ENCODE measurements around the gene NELL1.

Gene NELL1

GRCh38 chr11:20723366-20723765 is 54.0 kb downstream of the NELL1 start:
- no peak for DNase-seq (ENCODE audit: extremely low spot score)
- ChIA-PET POLR2A (no interaction called here), CTCF (no interaction called here)
- TF ChIP-seq PKNOX1 (IDR thresholded peaks at IDR 0.05) = no peak
- no peak for TF ChIP-seq CTBP1 (IDR thresholded peaks at IDR 0.05; ENCODE audit: borderline replicate concordance)
- no peak for TF ChIP-seq NFRKB (IDR thresholded peaks at IDR 0.05)
- no peak for TF ChIP-seq SUZ12 (IDR thresholded peaks at IDR 0.05)
- TF ChIP-seq FOXK2 (IDR thresholded peaks at IDR 0.05) = no peak
- TF ChIP-seq FOXA1 (IDR thresholded peaks at IDR 0.05) = no peak
- TF ChIP-seq FOXM1 (IDR thresholded peaks at IDR 0.05; ENCODE audit: borderline replicate concordance) = no peak
- no peak for TF ChIP-seq SP1 (IDR thresholded peaks at IDR 0.05)
- TF ChIP-seq LEF1 (IDR thresholded peaks at IDR 0.05; ENCODE audit: borderline replicate concordance) = no peak
- no peak for TF ChIP-seq L3MBTL2 (conservative IDR thresholded peaks at IDR 0.05)
- TF ChIP-seq ELF4 (IDR thresholded peaks at IDR 0.05) = no peak
- TF ChIP-seq ZNF384 (IDR thresholded peaks at IDR 0.05) = no peak

- CTCF ChIA-PET = no interaction called here
- no peak for TF ChIP-seq ELF4 (IDR thresholded peaks at IDR 0.05)
- no peak for TF ChIP-seq ARNT (IDR thresholded peaks at IDR 0.05)
- TF ChIP-seq TARDBP (IDR thresholded peaks at IDR 0.05) = no peak
- no peak for DNase-seq (ENCODE audit: extremely low spot score)
- POLR2A ChIA-PET = no interaction called here
Observed at GRCh38 chr11:20729597-20730105, 60.3 kb downstream of the NELL1 start.

- POLR2A ChIA-PET = no interaction called here
- CTCF ChIA-PET = no interaction called here
- TF ChIP-seq FOXA1 (IDR thresholded peaks at IDR 0.05) = no peak
- no peak for TF ChIP-seq L3MBTL2 (conservative IDR thresholded peaks at IDR 0.05)
- no peak for TF ChIP-seq BHLHE40 (IDR thresholded peaks at IDR 0.05; ENCODE audit: borderline replicate concordance)
- no peak for TF ChIP-seq LEF1 (IDR thresholded peaks at IDR 0.05; ENCODE audit: borderline replicate concordance)
- TF ChIP-seq CTBP1 (IDR thresholded peaks at IDR 0.05; ENCODE audit: borderline replicate concordance) = no peak
- no peak for TF ChIP-seq FOXK2 (IDR thresholded peaks at IDR 0.05)
- no peak for TF ChIP-seq HDGF (IDR thresholded peaks at IDR 0.05; ENCODE audit: borderline replicate concordance)
- no peak for TF ChIP-seq ELF4 (IDR thresholded peaks at IDR 0.05)
- no peak for TF ChIP-seq SP1 (IDR thresholded peaks at IDR 0.05)
- TF ChIP-seq NFRKB (IDR thresholded peaks at IDR 0.05) = no peak
- no peak for TF ChIP-seq ZNF384 (IDR thresholded peaks at IDR 0.05)
- no peak for TF ChIP-seq PKNOX1 (IDR thresholded peaks at IDR 0.05)
- no peak for TF ChIP-seq ARNT (IDR thresholded peaks at IDR 0.05)
- TF ChIP-seq TARDBP (IDR thresholded peaks at IDR 0.05) = no peak
- no peak for TF ChIP-seq FOXM1 (IDR thresholded peaks at IDR 0.05; ENCODE audit: borderline replicate concordance)
- no peak for TF ChIP-seq SUZ12 (IDR thresholded peaks at IDR 0.05)
- DNase-seq (ENCODE audit: extremely low spot score) = no peak
Observed at GRCh38 chr11:20731676-20732215, 62.4 kb downstream of the NELL1 start.

GRCh38 chr11:20739107-20739506 is 69.7 kb downstream of the NELL1 start:
- DNase-seq (ENCODE audit: extremely low spot score) = no peak
- ChIA-PET POLR2A (no interaction called here), CTCF (no interaction called here)
- no peak for TF ChIP-seq HDGF (IDR thresholded peaks at IDR 0.05; ENCODE audit: borderline replicate concordance)
- no peak for TF ChIP-seq LEF1 (IDR thresholded peaks at IDR 0.05; ENCODE audit: borderline replicate concordance)
- no peak for TF ChIP-seq TARDBP (IDR thresholded peaks at IDR 0.05)
- TF ChIP-seq SP1 (IDR thresholded peaks at IDR 0.05) = no peak
- no peak for TF ChIP-seq PKNOX1 (IDR thresholded peaks at IDR 0.05)
- TF ChIP-seq ARNT (IDR thresholded peaks at IDR 0.05) = no peak
- no peak for TF ChIP-seq SUZ12 (IDR thresholded peaks at IDR 0.05)
- no peak for TF ChIP-seq CTBP1 (IDR thresholded peaks at IDR 0.05; ENCODE audit: borderline replicate concordance)
- TF ChIP-seq FOXM1 (IDR thresholded peaks at IDR 0.05; ENCODE audit: borderline replicate concordance) = no peak
- no peak for TF ChIP-seq NFRKB (IDR thresholded peaks at IDR 0.05)
- no peak for TF ChIP-seq ELF4 (IDR thresholded peaks at IDR 0.05)
- TF ChIP-seq FOXK2 (IDR thresholded peaks at IDR 0.05) = no peak
- no peak for TF ChIP-seq ZNF384 (IDR thresholded peaks at IDR 0.05)
- TF ChIP-seq BHLHE40 (IDR thresholded peaks at IDR 0.05; ENCODE audit: borderline replicate concordance) = no peak
- TF ChIP-seq FOXA1 (IDR thresholded peaks at IDR 0.05) = no peak
- TF ChIP-seq L3MBTL2 (conservative IDR thresholded peaks at IDR 0.05) = no peak

- POLR2A ChIA-PET = no interaction called here
- no peak for DNase-seq (ENCODE audit: extremely low spot score)
- TF ChIP-seq LEF1 (IDR thresholded peaks at IDR 0.05; ENCODE audit: borderline replicate concordance) (no peak), ZNF384 (IDR thresholded peaks at IDR 0.05) (no peak), BHLHE40 (IDR thresholded peaks at IDR 0.05; ENCODE audit: borderline replicate concordance) (no peak), ELF4 (IDR thresholded peaks at IDR 0.05) (no peak), FOXK2 (IDR thresholded peaks at IDR 0.05) (no peak), TARDBP (IDR thresholded peaks at IDR 0.05) (no peak), NFRKB (IDR thresholded peaks at IDR 0.05) (no peak), HDGF (IDR thresholded peaks at IDR 0.05; ENCODE audit: borderline replicate concordance) (no peak), FOXA1 (IDR thresholded peaks at IDR 0.05) (no peak), SUZ12 (IDR thresholded peaks at IDR 0.05) (no peak), CTBP1 (IDR thresholded peaks at IDR 0.05; ENCODE audit: borderline replicate concordance) (no peak), ARNT (IDR thresholded peaks at IDR 0.05) (no peak), L3MBTL2 (conservative IDR thresholded peaks at IDR 0.05) (no peak), FOXM1 (IDR thresholded peaks at IDR 0.05; ENCODE audit: borderline replicate concordance) (no peak), SP1 (IDR thresholded peaks at IDR 0.05) (no peak), PKNOX1 (IDR thresholded peaks at IDR 0.05) (no peak)
- CTCF ChIA-PET = no interaction called here
Observed at GRCh38 chr11:20739577-20739976, 70.2 kb downstream of the NELL1 start.

Data from HEK293T (cell line).